Fibroblast of lung (primary cell): ENCODE results near the gene DPH2. TPM values are rescaled to one million over a fixed set of nuclear protein-coding genes. Genes with fewer than 3 reads are reported as not detected.

Source experiments
- DNase-seq, 2 donors: peaks; one replicate each; pipeline versions ENCODE4 v3.0.0 to v3.0.0-alpha.2; 2010; ENCODE audit warnings: low read depth in 2 of 2
- H2AFZ ChIP-seq: 2 replicates; pipeline ENCODE4 v1.5.1; 2012; ENCODE audit warnings: low read length, control low read depth, inconsistent platforms
- H3K27ac ChIP-seq: 2 replicates; pipeline ENCODE4 v1.5.1; 2011; ENCODE audit warnings: low read length, control low read depth; ENCODE audit not compliant: insufficient read depth
- H3K27me3 ChIP-seq: 2 replicates; pipeline ENCODE4 v1.5.1; 2011; ENCODE audit warnings: mild to moderate bottlenecking, low read length; ENCODE audit not compliant: control insufficient read depth, insufficient read depth
- H3K36me3 ChIP-seq: 2 replicates; pipeline ENCODE4 v1.5.1; 2011; ENCODE audit warnings: low read length; ENCODE audit not compliant: control insufficient read depth, insufficient read depth
- H3K4me1 ChIP-seq: 2 replicates; pipeline ENCODE4 v1.5.1; 2011; ENCODE audit warnings: low read length; ENCODE audit not compliant: control insufficient read depth, insufficient read depth; ENCODE audit errors: extremely low read depth
- H3K4me2 ChIP-seq: 2 replicates; pipeline ENCODE4 v1.5.1; 2011; ENCODE audit warnings: low read length, control low read depth; ENCODE audit not compliant: insufficient read depth; ENCODE audit errors: extremely low read depth
- H3K4me3 ChIP-seq, 4 experiments: fragments of 200-600 bp in 1 of 4; sonication (generic) in 1 of 4; replicated peaks in 1 of 4; 2 replicates each; pipeline ENCODE4 v1.5.1; 2011 to 2016; ENCODE audit warnings: low read length in 4 of 4, low read depth in 3 of 4, mild to moderate bottlenecking in 3 of 4, control low read depth in 2 of 4, inconsistent platforms in 1 of 4, mixed read lengths in 1 of 4; ENCODE audit not compliant: insufficient read depth in 1 of 4; ENCODE audit errors: control extremely low read depth in 1 of 4
- H3K79me2 ChIP-seq: 2 replicates; pipeline ENCODE4 v1.5.1; 2012; ENCODE audit warnings: mild to moderate bottlenecking, low read length, inconsistent platforms; ENCODE audit not compliant: control insufficient read depth, insufficient read depth
- H3K9ac ChIP-seq: 2 replicates; pipeline ENCODE4 v1.5.1; 2011; ENCODE audit warnings: mild to moderate bottlenecking, low read length, control low read depth; ENCODE audit not compliant: insufficient read depth
- H3K9me3 ChIP-seq: 2 replicates; pipeline ENCODE4 v1.5.1; 2012; ENCODE audit warnings: low read depth, low read length; ENCODE audit not compliant: control insufficient read depth, insufficient read depth
- H4K20me1 ChIP-seq: 2 replicates; pipeline ENCODE4 v1.5.1; 2011; ENCODE audit warnings: low read length; ENCODE audit not compliant: control insufficient read depth, insufficient read depth; ENCODE audit errors: extremely low read depth
- CTCF ChIP-seq, 2 donors: IDR thresholded peaks in 1 of 2; conservative IDR thresholded peaks in 1 of 2; 1 replicate in 1 of 2; 2 replicates in 1 of 2; pipeline ENCODE4 v1.5.1; 2011 to 2012; ENCODE audit warnings: low read length in 2 of 2, control low read depth in 1 of 2, inconsistent platforms in 1 of 2, low read depth in 1 of 2, mild to moderate bottlenecking in 1 of 2
- EZH2 ChIP-seq: IDR thresholded peaks from 2 replicates; pipeline ENCODE4 v1.5.1; 2012; ENCODE audit warnings: low read length, control low read depth, mild to moderate bottlenecking; ENCODE audit errors: missing control alignments
- polyA plus RNA-seq, 2 donors: library from polyadenylated mRNA; depleted of rRNA in 1 of 2; stranded (reverse) in 1 of 2; unstranded in 1 of 2; fragments of >200 nt; gene quantifications; 2 replicates each; pipeline ENCODE4 v1.2.1, GENCODE V29; 2011 to 2012; ENCODE audit warnings: missing spikeins in 1 of 2
- total RNA-seq: library from RNA; depleted of rRNA; stranded (reverse); fragments of >200 nt; gene quantifications from 2 replicates; pipeline ENCODE4 v1.2.1, GENCODE V29; 2014

The DPH2 gene
- total and polyA plus RNA-seq, 2 donors (not counting 1 experiment from before 2014, with no cell fraction given), result 9.1 to 11.2 TPM

- Histone ChIP-seq H4K20me1 (no peaks in the 10 kb centered on the region), H3K9me3 (no peaks in the 10 kb centered on the region), H3K4me3 (no peak overlapping the region), H3K27me3 (no peaks in the 10 kb centered on the region), H3K4me1 (no peaks in the 10 kb centered on the region), H3K79me2 (no peaks in the 10 kb centered on the region), H3K36me3 (no peaks in the 10 kb centered on the region), H3K27ac (no peak overlapping the region), H2AFZ (no peak overlapping the region), H3K4me2 (no peak overlapping the region), H3K9ac (no peak overlapping the region)
- no peak for DNase-seq
- TF ChIP-seq EZH2 (no peak), CTCF (conservative IDR thresholded peaks at IDR 0.05 in 1 of 2, IDR thresholded peaks at IDR 0.05 in 1 of 2; ENCODE audit: low read depth in 1 of 2, low read length in 2 of 2) (no peak)
Observed at GRCh38 chr1:44013949-44014348, 44.1 kb downstream of the DPH2 start.

DNA sequence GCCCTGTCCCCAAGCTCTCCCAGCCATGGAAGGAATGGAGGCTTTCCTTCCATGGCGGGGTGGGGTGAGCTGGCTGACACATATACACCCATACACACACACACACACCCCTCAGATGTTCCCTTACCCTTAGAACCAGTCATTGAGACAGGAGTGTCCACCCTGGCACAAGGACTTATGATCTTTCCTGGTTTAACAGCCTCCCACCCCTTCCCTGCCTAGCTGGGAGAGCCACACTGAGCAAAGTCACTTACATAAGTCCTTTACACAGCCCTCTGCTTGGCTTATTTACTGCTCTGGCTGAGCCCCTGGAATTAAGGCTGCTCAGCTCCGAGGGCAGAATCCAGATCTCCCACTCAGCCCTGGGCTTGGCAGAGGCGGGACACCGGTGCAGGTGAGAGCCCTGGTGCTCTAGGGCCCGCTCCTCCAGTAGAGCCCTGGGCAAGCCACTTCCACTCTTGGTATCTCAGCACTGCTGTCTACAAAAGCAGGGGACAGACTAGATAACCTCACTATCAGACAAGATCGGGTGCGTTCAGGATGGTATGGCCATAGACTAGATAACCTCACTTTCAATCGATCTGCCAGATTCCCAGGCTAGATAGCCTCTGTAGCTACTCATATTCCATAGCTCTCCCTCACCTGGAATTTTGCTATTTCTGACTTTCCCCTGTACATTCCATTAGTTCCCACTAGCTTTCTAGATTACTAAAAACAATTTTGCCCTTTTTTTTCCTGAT is 44.7 kb downstream of the DPH2 start:
- Histone ChIP-seq H3K9me3 (no peaks in the 10 kb centered on the region), H3K36me3 (no peaks in the 10 kb centered on the region), H3K4me3 (no peak overlapping the region), H3K4me2 (no peak overlapping the region), H3K4me1 (no peaks in the 10 kb centered on the region), H2AFZ (no peak overlapping the region), H4K20me1 (no peaks in the 10 kb centered on the region), H3K27me3 (no peaks in the 10 kb centered on the region), H3K27ac (no peak overlapping the region), H3K79me2 (no peaks in the 10 kb centered on the region), H3K9ac (no peak overlapping the region)
- TF ChIP-seq EZH2 (no peak), CTCF (conservative IDR thresholded peaks at IDR 0.05 in 1 of 2, IDR thresholded peaks at IDR 0.05 in 1 of 2; ENCODE audit: low read depth in 1 of 2, low read length in 2 of 2) (no peak)
- no peak for DNase-seq

GRCh38 chr1:44015206-44015605 is 45.4 kb downstream of the DPH2 start:
- H4K20me1 ChIP-seq, result no peaks in the 10 kb centered on the region
- no peaks in the 10 kb centered on the region for H3K36me3 ChIP-seq
- H3K27me3 ChIP-seq, result no peaks in the 10 kb centered on the region
- no peak overlapping the region for H3K27ac ChIP-seq
- no peak overlapping the region for H3K4me2 ChIP-seq
- H2AFZ ChIP-seq, result no peak overlapping the region
- H3K9me3 ChIP-seq, result no peaks in the 10 kb centered on the region
- no peaks in the 10 kb centered on the region for H3K79me2 ChIP-seq
- TF ChIP-seq EZH2 (no peak), CTCF (conservative IDR thresholded peaks at IDR 0.05 in 1 of 2, IDR thresholded peaks at IDR 0.05 in 1 of 2; ENCODE audit: low read depth in 1 of 2, low read length in 2 of 2) (no peak)
- no peak overlapping the region for H3K4me3 ChIP-seq
- DNase-seq, result no peak
- no peaks in the 10 kb centered on the region for H3K4me1 ChIP-seq
- no peak overlapping the region for H3K9ac ChIP-seq
